ENCODE measurements around the gene TBC1D32.

DNA sequence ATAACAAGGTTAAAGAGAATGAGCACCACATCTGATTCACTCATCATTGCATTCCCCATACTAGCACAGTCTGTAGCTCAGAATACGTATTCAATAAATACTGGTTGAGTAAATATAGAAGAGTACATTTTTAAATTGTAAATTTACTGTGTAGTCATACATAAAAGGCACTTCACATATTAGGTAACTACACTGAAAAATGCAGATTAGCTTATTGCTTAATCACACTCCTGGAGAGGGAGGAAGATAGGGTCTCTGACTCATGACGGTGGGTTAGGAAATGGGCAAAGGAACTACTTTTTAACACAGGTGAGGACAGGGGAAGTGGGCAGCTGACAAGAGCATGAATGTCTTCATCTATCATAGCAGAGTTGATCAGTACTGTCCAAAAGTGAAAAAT is 133.2 kb downstream of the TBC1D32 start:
- TF ChIP-seq, protein P1, sequence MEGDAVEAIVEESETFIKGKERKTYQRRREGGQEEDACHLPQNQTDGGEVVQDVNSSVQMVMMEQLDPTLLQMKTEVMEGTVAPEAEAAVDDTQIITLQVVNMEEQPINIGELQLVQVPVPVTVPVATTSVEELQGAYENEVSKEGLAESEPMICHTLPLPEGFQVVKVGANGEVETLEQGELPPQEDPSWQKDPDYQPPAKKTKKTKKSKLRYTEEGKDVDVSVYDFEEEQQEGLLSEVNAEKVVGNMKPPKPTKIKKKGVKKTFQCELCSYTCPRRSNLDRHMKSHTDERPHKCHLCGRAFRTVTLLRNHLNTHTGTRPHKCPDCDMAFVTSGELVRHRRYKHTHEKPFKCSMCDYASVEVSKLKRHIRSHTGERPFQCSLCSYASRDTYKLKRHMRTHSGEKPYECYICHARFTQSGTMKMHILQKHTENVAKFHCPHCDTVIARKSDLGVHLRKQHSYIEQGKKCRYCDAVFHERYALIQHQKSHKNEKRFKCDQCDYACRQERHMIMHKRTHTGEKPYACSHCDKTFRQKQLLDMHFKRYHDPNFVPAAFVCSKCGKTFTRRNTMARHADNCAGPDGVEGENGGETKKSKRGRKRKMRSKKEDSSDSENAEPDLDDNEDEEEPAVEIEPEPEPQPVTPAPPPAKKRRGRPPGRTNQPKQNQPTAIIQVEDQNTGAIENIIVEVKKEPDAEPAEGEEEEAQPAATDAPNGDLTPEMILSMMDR (IDR thresholded peaks at IDR 0.05): no peak
- TF ChIP-seq POLR2A (IDR thresholded peaks at IDR 0.05): no peak
